Astrocyte (in vitro differentiated cells and primary cell): ENCODE data around the gene IGSF22. TPM values are rescaled to one million over a fixed set of nuclear protein-coding genes. Genes with fewer than 3 reads are reported as not detected.

Experiments used
- DNase-seq: peaks from one replicate; pipeline ENCODE4 v3.0.0-alpha.2; 2010; ENCODE audit warnings: low read depth
- FAIRE-seq: peaks from 2 replicates; lab custom pipeline; 2011; peaks lifted over from hg19 to GRCh38; lab: Jason Lieb, UNC
- H2AFZ ChIP-seq: 2 replicates; pipeline ENCODE4 v1.6.0; 2012; ENCODE audit warnings: low read depth, low read length, inconsistent platforms
- H3K27ac ChIP-seq: 2 replicates; pipeline ENCODE4 v1.5.1; 2011; ENCODE audit warnings: low read depth, low read length, inconsistent platforms
- H3K27me3 ChIP-seq: 2 replicates; pipeline ENCODE4 v1.6.0; 2011; ENCODE audit warnings: low read length, inconsistent platforms; ENCODE audit not compliant: insufficient read depth
- H3K36me3 ChIP-seq: 2 replicates; pipeline ENCODE4 v1.5.1; 2011; ENCODE audit warnings: low read length, inconsistent platforms; ENCODE audit not compliant: insufficient read depth
- H3K4me1 ChIP-seq: 2 replicates; pipeline ENCODE4 v1.5.1; 2011; ENCODE audit warnings: low read length, inconsistent platforms; ENCODE audit not compliant: insufficient read depth
- H3K4me2 ChIP-seq: 2 replicates; pipeline ENCODE4 v1.6.0; 2012; ENCODE audit warnings: low read length, inconsistent platforms
- H3K4me3 ChIP-seq: 2 replicates; pipeline ENCODE4 v1.5.1; 2011; ENCODE audit warnings: low read depth, mild to moderate bottlenecking, low read length, inconsistent platforms; ENCODE audit not compliant: insufficient read depth
- H3K79me2 ChIP-seq: 2 replicates; pipeline ENCODE4 v1.6.0; 2012; ENCODE audit warnings: mild to moderate bottlenecking, low read length, inconsistent platforms; ENCODE audit not compliant: insufficient read depth
- H3K9ac ChIP-seq: 2 replicates; pipeline ENCODE4 v1.6.0; 2012; ENCODE audit warnings: mild to moderate bottlenecking, low read length, inconsistent platforms
- H3K9me3 ChIP-seq: 2 replicates; pipeline ENCODE4 v1.5.1; 2012; ENCODE audit warnings: low read depth, mild to moderate bottlenecking, low read length, inconsistent platforms; ENCODE audit not compliant: insufficient read depth
- H4K20me1 ChIP-seq: 2 replicates; pipeline ENCODE4 v1.6.0; 2012; ENCODE audit warnings: low read length, inconsistent platforms; ENCODE audit not compliant: insufficient read depth
- H3K27ac Mint-ChIP-seq: one replicate; pipeline ENCODE4 v1.8.0; 2021; ENCODE audit warnings: mild to moderate bottlenecking, mixed read lengths; ENCODE audit not compliant: unreplicated experiment
- H3K27me3 Mint-ChIP-seq: one replicate; pipeline ENCODE4 v1.8.0; 2021; ENCODE audit warnings: low read depth, mixed read lengths; ENCODE audit not compliant: unreplicated experiment
- H3K36me3 Mint-ChIP-seq: one replicate; pipeline ENCODE4 v1.8.0; 2021; ENCODE audit warnings: low read depth, mixed read lengths; ENCODE audit not compliant: unreplicated experiment
- H3K4me1 Mint-ChIP-seq: one replicate; pipeline ENCODE4 v1.8.0; 2021; ENCODE audit warnings: low read depth, mixed read lengths; ENCODE audit not compliant: unreplicated experiment
- H3K4me3 Mint-ChIP-seq: one replicate; pipeline ENCODE4 v1.8.0; 2021; ENCODE audit warnings: mild to moderate bottlenecking, moderate library complexity, mixed read lengths; ENCODE audit not compliant: unreplicated experiment
- H3K9me3 Mint-ChIP-seq: one replicate; pipeline ENCODE4 v1.8.0; 2021; ENCODE audit warnings: mild to moderate bottlenecking, mixed read lengths; ENCODE audit not compliant: unreplicated experiment
- EZH2 ChIP-seq: IDR thresholded peaks from 2 replicates; pipeline ENCODE4 v1.6.1; 2012; ENCODE audit warnings: mild to moderate bottlenecking, low read length, inconsistent platforms; ENCODE audit not compliant: insufficient read depth
- total RNA-seq: library from RNA; stranded (reverse); gene quantifications from 2 replicates; pipeline ENCODE4 v1.2.1, GENCODE V29; 2021
- TF ChIP-seq, protein P1 (sequence below): IDR thresholded peaks from 2 replicates; pipeline ENCODE4 v1.5.1; 2011; ENCODE audit warnings: low read depth, mild to moderate bottlenecking, inconsistent platforms, low read length, moderate library complexity; ENCODE audit not compliant: insufficient read depth

Gene IGSF22
- total RNA-seq, 1 donor from 2014 or later, result 0.05 TPM

GRCh38 chr11:18741783-18742182, 15.8 kb upstream of the IGSF22 start:
- DNase-seq (no peak), FAIRE-seq (no peak)
- Histone ChIP-seq H2AFZ (no peak overlapping the region), H3K9me3 (no peaks in the 10 kb centered on the region), H3K4me3 (no peak overlapping the region), H3K36me3 (no peaks in the 10 kb centered on the region), H3K27me3 (no peaks in the 10 kb centered on the region), H3K4me2 (no peak overlapping the region), H3K27ac (no peak overlapping the region), H3K79me2 (no peaks in the 10 kb centered on the region), H3K9ac (no peak overlapping the region), H4K20me1 (no peaks in the 10 kb centered on the region), H3K4me1 (no peaks in the 10 kb centered on the region)
- Mint-ChIP-seq H3K36me3 (no peaks in the 10 kb centered on the region), H3K27ac (no peak overlapping the region), H3K4me1 (no peaks in the 10 kb centered on the region), H3K27me3 (peaks cover 19% of the 10 kb centered on the region), H3K4me3 (no peak overlapping the region), H3K9me3 (no peaks in the 10 kb centered on the region)
- TF ChIP-seq EZH2, result no peak
- TF ChIP-seq, protein P1, sequence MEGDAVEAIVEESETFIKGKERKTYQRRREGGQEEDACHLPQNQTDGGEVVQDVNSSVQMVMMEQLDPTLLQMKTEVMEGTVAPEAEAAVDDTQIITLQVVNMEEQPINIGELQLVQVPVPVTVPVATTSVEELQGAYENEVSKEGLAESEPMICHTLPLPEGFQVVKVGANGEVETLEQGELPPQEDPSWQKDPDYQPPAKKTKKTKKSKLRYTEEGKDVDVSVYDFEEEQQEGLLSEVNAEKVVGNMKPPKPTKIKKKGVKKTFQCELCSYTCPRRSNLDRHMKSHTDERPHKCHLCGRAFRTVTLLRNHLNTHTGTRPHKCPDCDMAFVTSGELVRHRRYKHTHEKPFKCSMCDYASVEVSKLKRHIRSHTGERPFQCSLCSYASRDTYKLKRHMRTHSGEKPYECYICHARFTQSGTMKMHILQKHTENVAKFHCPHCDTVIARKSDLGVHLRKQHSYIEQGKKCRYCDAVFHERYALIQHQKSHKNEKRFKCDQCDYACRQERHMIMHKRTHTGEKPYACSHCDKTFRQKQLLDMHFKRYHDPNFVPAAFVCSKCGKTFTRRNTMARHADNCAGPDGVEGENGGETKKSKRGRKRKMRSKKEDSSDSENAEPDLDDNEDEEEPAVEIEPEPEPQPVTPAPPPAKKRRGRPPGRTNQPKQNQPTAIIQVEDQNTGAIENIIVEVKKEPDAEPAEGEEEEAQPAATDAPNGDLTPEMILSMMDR, result no peak

DNA sequence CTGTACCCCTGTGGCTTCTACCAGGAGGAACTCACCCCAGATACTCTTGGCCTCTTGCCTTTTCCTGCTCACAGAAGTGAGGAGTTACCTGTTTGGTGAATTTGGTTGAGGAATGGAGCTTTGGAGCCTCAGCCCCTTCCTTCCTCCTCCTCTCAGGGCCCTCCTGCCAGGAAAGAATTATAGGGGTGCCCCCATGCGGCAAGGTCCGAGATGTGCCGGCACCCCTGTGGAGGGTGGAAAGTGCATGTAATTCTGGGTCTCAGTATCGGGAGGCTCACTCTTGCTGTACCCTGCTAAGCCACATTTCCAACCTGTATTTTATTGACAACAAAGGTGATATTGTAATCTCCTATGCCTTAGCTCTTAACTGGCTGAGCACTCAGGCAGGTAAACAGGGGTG, 13.7 kb upstream of the IGSF22 start:
- Mint-ChIP-seq H3K36me3 (no peaks in the 10 kb centered on the region), H3K4me1 (no peaks in the 10 kb centered on the region), H3K4me3 (no peak overlapping the region), H3K27me3 (peaks cover 26% of the 10 kb centered on the region), H3K9me3 (no peaks in the 10 kb centered on the region), H3K27ac (no peak overlapping the region)
- no peak overlapping the region for H2AFZ ChIP-seq
- no peak overlapping the region for H3K4me3 ChIP-seq
- no peak for FAIRE-seq
- TF ChIP-seq EZH2, result no peak
- TF ChIP-seq, protein P1, result no peak
- no peaks in the 10 kb centered on the region for H3K36me3 ChIP-seq
- no peak overlapping the region for H3K9ac ChIP-seq
- no peak for DNase-seq
- H3K4me1 ChIP-seq, result no peaks in the 10 kb centered on the region
- H4K20me1 ChIP-seq, result no peaks in the 10 kb centered on the region
- H3K9me3 ChIP-seq, result no peaks in the 10 kb centered on the region
- no peaks in the 10 kb centered on the region for H3K27me3 ChIP-seq
- no peak overlapping the region for H3K27ac ChIP-seq
- no peak overlapping the region for H3K4me2 ChIP-seq
- H3K79me2 ChIP-seq, result no peaks in the 10 kb centered on the region

- no peak for DNase-seq
- H3K36me3 Mint-ChIP-seq, result no peaks in the 10 kb centered on the region
- H3K9ac ChIP-seq, result no peak overlapping the region
- no peak overlapping the region for H3K4me3 ChIP-seq
- H3K27ac ChIP-seq, result no peak overlapping the region
- FAIRE-seq, result no peak
- no peaks in the 10 kb centered on the region for H3K4me1 ChIP-seq
- H3K9me3 ChIP-seq, result no peaks in the 10 kb centered on the region
- TF ChIP-seq, protein P1, result no peak
- no peak for TF ChIP-seq EZH2
- no peak overlapping the region for H3K27ac Mint-ChIP-seq
- H2AFZ ChIP-seq, result no peak overlapping the region
- no peaks in the 10 kb centered on the region for H3K4me1 Mint-ChIP-seq
- peaks cover 26% of the 10 kb centered on the region for H3K27me3 Mint-ChIP-seq
- no peaks in the 10 kb centered on the region for H3K79me2 ChIP-seq
- no peak overlapping the region for H3K4me2 ChIP-seq
- H3K9me3 Mint-ChIP-seq, result no peaks in the 10 kb centered on the region
- H3K36me3 ChIP-seq, result no peaks in the 10 kb centered on the region
- H4K20me1 ChIP-seq, result no peaks in the 10 kb centered on the region
- H3K27me3 ChIP-seq, result no peaks in the 10 kb centered on the region
- H3K4me3 Mint-ChIP-seq, result no peak overlapping the region
These were observed 11.7 kb upstream of the IGSF22 start for GRCh38 chr11:18737642-18738041.
